ENCODE measurements around the gene ANTKMT.
"Not testable (repeated sequence)": the region's sequence is repeated elsewhere in the genome, so short reads cannot be mapped to it uniquely, and the experiment has no call there.

Gene ANTKMT

GRCh38 chr16:746637-747036 is 25.7 kb downstream of the ANTKMT start:
- no peak for DNase-seq

DNA sequence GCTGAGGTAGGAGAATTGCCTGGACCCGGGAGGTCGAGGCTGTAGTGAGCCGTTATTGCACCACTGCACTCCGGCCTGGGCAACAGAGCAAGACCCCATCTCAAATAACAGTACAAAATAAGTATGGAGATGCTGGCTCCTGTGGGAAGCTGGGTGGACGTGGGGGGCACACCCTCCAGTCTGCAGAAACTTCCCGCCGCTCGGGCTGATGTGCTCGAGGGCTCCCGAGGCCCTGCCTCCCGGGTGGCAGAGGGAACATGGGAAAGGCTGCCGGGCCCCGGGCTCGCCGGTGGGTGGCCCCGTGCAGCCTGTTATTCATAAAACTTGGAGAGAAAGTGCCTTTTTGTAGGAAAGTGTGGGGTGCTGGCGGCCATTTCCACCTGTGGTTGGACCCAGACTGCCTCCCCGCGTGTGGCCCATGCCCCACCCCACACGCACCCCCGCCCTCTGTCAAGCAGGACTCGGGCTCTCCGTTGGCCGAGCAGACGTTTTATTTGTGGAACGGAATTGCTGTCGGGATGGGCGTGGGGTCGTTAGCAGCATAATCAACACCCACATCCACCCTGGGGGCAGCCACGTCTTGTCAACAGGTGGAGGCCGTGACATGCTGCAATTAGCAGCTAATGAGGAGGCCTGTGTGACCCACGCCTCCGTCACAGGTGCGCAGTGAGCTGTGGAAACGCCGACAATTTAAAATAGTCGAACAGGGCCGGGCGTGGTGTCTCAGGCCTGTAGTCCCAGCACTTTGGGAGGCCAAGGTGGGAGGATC is 27.2 kb downstream of the ANTKMT start:
- DNase-seq: no peak

- DNase-seq: no peak
Observed at GRCh38 chr16:749010-749409, 28.1 kb downstream of the ANTKMT start.

- no peak for DNase-seq
Observed at GRCh38 chr16:750485-750884, 29.5 kb downstream of the ANTKMT start.

DNA sequence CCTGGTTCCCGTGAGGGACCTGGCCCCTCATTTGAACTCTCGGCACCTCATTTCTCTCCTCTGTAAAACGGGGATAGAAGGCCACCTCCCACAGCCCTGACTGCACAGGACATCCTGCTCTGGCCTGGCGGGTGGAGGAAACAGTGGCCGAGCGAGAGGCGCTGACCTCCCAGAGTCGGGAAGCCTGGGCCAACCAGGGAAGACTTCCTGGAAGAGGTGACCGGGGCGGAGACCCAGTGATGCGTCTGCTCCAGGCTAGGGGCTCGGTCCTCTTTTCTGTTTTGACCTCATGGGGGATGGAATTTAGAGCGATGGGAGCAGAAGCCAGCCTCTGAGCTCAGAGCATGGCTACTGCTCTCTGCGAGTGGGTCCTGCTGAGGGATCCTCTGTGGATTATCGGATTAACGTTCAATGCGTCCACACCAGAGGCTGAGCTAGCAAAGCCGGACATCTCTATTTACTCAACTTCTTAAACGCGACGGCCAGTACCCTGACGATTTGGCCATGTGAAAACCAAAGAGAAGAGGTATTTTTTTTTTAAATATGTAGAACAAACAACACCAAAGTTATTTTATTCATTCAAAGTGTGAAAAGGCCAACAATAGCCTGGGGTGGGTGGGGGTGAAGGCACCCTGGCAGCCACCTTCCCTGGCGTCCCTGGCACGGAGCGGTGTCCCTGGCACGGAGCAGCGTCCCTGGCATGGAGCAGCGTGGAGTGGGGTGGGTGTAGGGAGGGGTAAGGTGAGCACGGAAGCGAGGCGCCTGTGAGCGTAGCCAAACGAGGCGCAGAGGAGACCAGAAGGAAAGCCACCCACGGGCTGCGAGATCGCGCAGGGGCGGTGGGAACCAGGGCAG is 30.4 kb downstream of the ANTKMT start:
- DNase-seq: no peak

DNA sequence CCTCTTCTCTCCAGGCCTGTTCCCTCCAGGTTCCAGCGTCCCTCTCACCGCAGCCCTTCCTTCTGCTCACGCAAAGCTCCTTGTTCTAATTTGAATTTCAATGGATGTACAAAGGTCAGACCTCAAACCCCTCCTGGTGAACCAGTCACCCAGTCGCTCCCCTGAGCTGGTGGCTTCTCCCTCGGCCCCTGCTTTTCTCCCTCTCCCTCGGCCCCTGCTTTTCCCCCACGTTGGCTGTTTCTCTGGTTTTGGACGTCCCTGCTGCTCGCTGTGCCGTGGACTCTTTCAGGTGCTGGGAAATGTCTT is 31.0 kb downstream of the ANTKMT start:
- DNase-seq: no peak

GRCh38 chr16:754121-754607 is 33.2 kb downstream of the ANTKMT start:
- not testable (repeated sequence) for DNase-seq

GRCh38 chr16:754656-755055 is 33.7 kb downstream of the ANTKMT start:
- DNase-seq: no peak

DNA sequence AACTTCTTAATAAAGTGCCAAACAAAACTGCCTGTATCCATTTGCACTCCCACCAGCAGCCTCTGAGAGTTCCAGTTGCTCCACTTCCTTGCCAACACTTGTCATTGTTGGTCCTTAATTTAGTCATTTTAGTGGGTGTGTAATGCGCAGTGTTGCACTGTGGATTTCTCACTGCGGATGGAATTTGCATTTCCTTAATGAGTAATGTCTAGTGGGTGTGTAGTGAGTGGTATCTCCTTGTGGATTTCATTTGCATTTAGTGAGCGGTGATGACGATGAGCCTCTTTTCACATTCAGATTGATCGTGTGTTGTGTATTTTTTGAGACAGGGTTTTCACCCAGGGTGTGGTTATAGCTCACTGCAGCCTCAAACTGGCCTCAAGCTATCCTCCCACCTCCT is 35.5 kb downstream of the ANTKMT start:
- no peak for DNase-seq

GRCh38 chr16:759110-759910 is 38.4 kb downstream of the ANTKMT start:
- DNase-seq: no peak

DNA sequence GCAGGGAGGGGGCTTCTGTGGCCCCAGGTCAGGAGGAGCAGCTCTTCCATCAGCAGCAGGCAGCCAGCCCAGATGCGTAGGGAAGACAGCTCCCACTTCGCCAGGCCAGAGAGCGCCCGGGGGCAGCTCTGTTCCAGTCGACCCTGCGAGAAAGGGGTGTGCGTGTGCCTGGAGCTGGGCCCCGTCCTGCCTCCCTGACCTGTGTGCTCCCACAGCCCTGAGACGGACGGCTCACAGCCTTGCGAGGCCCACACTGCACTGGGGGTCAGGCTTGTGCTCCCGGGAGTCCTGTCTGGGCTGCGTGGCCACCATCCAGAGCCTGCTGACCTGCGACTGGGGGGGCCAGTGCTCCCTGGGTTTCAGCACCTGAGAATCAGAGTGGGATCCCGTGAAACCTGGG is 39.1 kb downstream of the ANTKMT start:
- DNase-seq: no peak

- DNase-seq: no peak
Observed at GRCh38 chr16:760545-761343, 39.8 kb downstream of the ANTKMT start, which contains the start of gene MSLN. MSLN (plus strand) TSS chr16:760734; CDS start chr16:762681, 1,947 bp downstream.

GRCh38 chr16:761625-762513 is 40.9 kb downstream of the ANTKMT start:
- DNase-seq: no peak

DNA sequence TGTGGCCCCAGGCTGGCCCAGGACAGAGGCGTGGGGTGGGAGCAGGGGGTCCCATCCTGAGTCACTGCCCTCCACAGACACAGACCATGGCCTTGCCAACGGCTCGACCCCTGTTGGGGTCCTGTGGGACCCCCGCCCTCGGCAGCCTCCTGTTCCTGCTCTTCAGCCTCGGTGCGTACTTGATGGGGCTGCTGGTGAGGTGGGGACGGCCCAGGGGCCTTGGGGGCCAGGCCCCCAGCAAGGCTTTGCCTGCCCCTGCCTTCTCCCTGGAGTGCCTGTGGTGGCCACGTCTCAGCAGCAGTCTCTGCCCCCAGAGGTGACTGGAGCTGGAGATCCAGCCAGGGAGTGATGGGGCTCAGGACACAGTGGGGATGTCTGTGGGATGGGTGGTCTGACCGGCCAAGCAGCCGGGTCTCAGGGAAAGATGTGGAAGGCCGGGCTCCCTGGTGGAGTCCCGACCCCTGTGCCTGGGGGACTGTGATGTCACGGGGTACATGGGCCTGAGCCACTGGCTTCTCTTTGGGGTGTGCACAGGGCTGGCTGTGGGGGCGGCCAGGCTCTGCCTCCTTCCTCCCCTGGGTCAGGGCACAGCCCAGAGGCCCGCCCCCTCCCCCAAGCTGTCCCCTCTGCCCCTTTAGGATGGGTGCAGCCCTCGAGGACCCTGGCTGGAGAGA is 41.8 kb downstream of the ANTKMT start:
- DNase-seq: no peak

DNA sequence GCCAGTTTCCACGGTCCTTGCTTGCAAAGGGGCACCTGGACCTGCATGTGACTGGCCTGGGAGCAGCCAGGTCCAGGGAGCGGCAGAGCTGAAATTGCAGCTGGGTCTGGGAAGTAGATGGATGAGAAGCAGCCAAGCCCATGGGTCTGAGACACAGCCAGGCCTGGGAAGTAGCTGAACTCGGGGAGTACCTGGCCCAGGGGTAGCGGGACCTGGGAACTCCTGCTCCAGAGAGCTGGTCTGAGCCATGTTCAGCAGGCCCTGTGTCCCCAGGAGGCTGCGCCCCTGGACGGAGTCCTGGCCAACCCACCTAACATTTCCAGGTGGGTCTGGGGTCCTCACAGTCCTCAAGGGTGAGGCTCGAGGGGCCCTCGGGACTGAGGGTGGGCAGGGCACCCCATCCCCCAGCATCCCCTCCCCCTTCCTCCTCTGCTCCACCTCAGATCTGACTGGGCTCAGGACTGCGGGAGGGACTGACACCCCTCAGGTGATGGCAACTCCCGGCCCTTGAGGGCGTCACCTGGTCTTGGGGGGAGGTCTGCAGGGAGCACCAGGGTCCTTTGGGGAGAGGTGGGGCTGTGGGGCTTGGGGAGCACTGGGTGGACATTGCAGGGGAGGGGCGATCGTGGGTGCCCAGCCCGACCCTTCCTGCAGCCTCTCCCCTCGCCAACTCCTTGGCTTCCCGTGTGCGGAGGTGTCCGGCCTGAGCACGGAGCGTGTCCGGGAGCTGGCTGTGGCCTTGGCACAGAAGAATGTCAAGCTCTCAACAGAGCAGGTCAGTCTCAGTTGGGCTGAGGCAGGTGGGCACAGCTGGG is 42.6 kb downstream of the ANTKMT start:
- DNase-seq: no peak

- no peak for DNase-seq
Observed at GRCh38 chr16:764184-764750, 43.3 kb downstream of the ANTKMT start.

DNA sequence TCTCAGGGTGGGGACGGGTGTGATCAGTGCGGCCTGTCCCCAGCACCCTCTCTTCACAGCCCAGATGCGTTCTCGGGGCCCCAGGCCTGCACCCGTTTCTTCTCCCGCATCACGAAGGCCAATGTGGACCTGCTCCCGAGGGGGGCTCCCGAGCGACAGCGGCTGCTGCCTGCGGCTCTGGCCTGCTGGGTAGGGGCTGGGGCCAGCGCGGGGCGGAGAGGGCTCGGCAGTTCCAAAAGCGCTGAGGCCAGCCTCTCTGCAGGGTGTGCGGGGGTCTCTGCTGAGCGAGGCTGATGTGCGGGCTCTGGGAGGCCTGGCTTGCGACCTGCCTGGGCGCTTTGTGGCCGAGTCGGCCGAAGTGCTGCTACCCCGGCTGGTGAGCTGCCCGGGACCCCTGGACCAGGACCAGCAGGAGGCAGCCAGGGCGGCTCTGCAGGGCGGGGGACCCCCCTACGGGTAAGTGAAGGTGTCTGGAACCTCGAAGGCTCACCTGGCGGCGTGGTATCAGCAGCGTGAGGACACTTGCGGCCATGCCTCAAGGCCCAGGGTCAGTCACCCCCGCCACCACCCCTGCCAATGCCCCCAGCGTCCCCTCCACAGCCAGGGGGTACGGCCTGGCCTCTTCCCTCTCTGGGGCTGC is 44.0 kb downstream of the ANTKMT start:
- no peak for DNase-seq

GRCh38 chr16:765488-765865 is 44.5 kb downstream of the ANTKMT start:
- DNase-seq: no peak
